ENCODE data around the gene FOXE3. TPM values are rescaled to one million over a fixed set of nuclear protein-coding genes. Genes with fewer than 3 reads are reported as not detected.
A peak's percentile ranks its signal among the peaks of the same experiment; 100 is the strongest.

FOXE3 gene
- total RNA-seq, 1 donor from 2014 or later, result not detected

GRCh38 chr1:47438165-47439016 lies 22.3 kb downstream of the FOXE3 start:
- Histone ChIP-seq H3K4me3 (peak overlapping the region; percentile 81), H3K4me1 (peaks cover 30% of the 10 kb centered on the region), H3K27ac (peak overlapping the region; percentile 87), H3K36me3 (no peaks in the 10 kb centered on the region), H3K9me3 (no peaks in the 10 kb centered on the region), H3K27me3 (ENCODE audit: low read depth) (peaks cover 69% of the 10 kb centered on the region)
- no peak for TF ChIP-seq CTCF (IDR thresholded peaks at IDR 0.05)
- intact Hi-C loops (cut with DNase I), result no loop called here
- DNase-seq (peak; percentile 53), ATAC-seq (no peak)

GRCh38 chr1:47439017-47439818 lies 23.1 kb downstream of the FOXE3 start:
- Histone ChIP-seq H3K4me3 (peak overlapping the region; percentile 81), H3K9me3 (no peaks in the 10 kb centered on the region), H3K27me3 (ENCODE audit: low read depth) (peaks cover 72% of the 10 kb centered on the region), H3K27ac (no peak overlapping the region), H3K36me3 (no peaks in the 10 kb centered on the region), H3K4me1 (peaks cover 23% of the 10 kb centered on the region)
- DNase-seq (no peak), ATAC-seq (no peak)
- no peak for TF ChIP-seq CTCF (IDR thresholded peaks at IDR 0.05)
- intact Hi-C loops (cut with DNase I), result no loop called here

GRCh38 chr1:47439819-47440598 lies 23.9 kb downstream of the FOXE3 start:
- Histone ChIP-seq H3K36me3 (no peaks in the 10 kb centered on the region), H3K4me1 (peaks cover 23% of the 10 kb centered on the region), H3K27ac (no peak overlapping the region), H3K4me3 (no peak overlapping the region), H3K27me3 (ENCODE audit: low read depth) (peaks cover 72% of the 10 kb centered on the region), H3K9me3 (no peaks in the 10 kb centered on the region)
- no peak for ATAC-seq
- DNase-seq, result no peak
- intact Hi-C loops (cut with DNase I), result loop anchor here (10.0 kb wide), 1 partner anchor 265 kb away; no protein-coding TSS in a partner anchor
- TF ChIP-seq CTCF (IDR thresholded peaks at IDR 0.05), result no peak

GRCh38 chr1:47440599-47441081 lies 24.6 kb downstream of the FOXE3 start:
- intact Hi-C loops (cut with DNase I), result loop anchor here (10.0 kb wide), 1 partner anchor 264 kb away; no protein-coding TSS in a partner anchor
- H3K27me3 ChIP-seq (ENCODE audit: low read depth), result peaks cover 72% of the 10 kb centered on the region

More at GRCh38 chr1:47440599-47441081, 24.6 kb downstream of the FOXE3 start:
- ATAC-seq (no peak), DNase-seq (no peak)
- Histone ChIP-seq H3K9me3 (no peaks in the 10 kb centered on the region), H3K36me3 (no peaks in the 10 kb centered on the region), H3K27ac (no peak overlapping the region), H3K4me3 (no peak overlapping the region), H3K4me1 (peaks cover 27% of the 10 kb centered on the region)
- TF ChIP-seq CTCF (IDR thresholded peaks at IDR 0.05), result no peak

Measured in lower lobe of right lung (tissue), 2 donors.